GM06990 (cell line): ENCODE measurements around the gene RHOB.
"Not testable (repeated sequence)": the region's sequence is repeated elsewhere in the genome, so short reads cannot be mapped to it uniquely, and the experiment has no call there.

Experiments used
- DNase-seq: peaks from one replicate; pipeline ENCODE4 v3.0.0-alpha.2; 2011; ENCODE audit not compliant: insufficient read length; ENCODE audit errors: extremely low read depth
- H3K27me3 ChIP-seq: replicated peaks from 2 replicates; pipeline ENCODE4 v1.6.0; 2011; ENCODE audit warnings: low read length; ENCODE audit not compliant: control insufficient read depth, insufficient read depth
- H3K36me3 ChIP-seq: 2 replicates; pipeline ENCODE4 v1.5.1; 2011; ENCODE audit warnings: low read length; ENCODE audit not compliant: control insufficient read depth, insufficient read depth
- H3K4me3 ChIP-seq: replicated peaks from 2 replicates; pipeline ENCODE4 v1.5.1; 2011; ENCODE audit warnings: low read depth, mild to moderate bottlenecking, control low read depth, low read length
- CTCF ChIP-seq: IDR thresholded peaks from 2 replicates; pipeline ENCODE4 v1.5.1; 2011; ENCODE audit warnings: low read length, control low read depth, mild to moderate bottlenecking, inconsistent platforms; ENCODE audit not compliant: insufficient read depth, poor library complexity, severe bottlenecking

RHOB gene

GRCh38 chr2:20411361-20411894 lies 35.4 kb upstream of the RHOB start:
- DNase-seq, result no peak
- Histone ChIP-seq H3K4me3 (no peak overlapping the region), H3K27me3 (no peaks in the 10 kb centered on the region; the same call in 1 of the 2 replicates), H3K36me3 (no peaks in the 10 kb centered on the region)
- peak; percentile 93 for TF ChIP-seq CTCF

DNA sequence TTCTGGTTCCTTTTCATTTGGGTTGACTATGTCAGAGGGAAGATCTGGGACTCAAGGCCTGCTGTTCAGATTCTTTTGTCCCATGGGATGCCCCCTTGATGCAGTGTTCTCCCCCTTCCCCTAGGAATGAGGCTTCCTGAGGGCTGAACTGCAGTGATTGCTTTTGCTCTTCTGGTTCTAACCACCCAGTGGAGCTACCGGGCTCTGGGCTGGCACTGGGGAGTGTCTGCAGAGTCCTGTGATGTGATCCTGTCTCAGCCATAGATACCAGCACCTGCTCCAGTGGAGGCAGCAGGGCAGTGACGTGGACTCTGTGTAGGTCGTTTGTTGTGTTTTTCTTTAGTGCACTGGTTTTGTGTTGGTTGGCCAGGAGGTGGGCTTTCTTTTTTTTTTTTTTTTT lies 32.1 kb upstream of the RHOB start:
- DNase-seq, result no peak
- Histone ChIP-seq H3K27me3 (no peaks in the 10 kb centered on the region; the same call in 1 of the 2 replicates), H3K36me3 (no peaks in the 10 kb centered on the region), H3K4me3 (no peak overlapping the region)
- TF ChIP-seq CTCF, result no peak

GRCh38 chr2:20415511-20415918 lies 31.4 kb upstream of the RHOB start:
- Histone ChIP-seq H3K36me3 (no peaks in the 10 kb centered on the region), H3K27me3 (no peaks in the 10 kb centered on the region; the same call in 1 of the 2 replicates), H3K4me3 (no peak overlapping the region)
- no peak for DNase-seq
- TF ChIP-seq CTCF, result no peak

DNA sequence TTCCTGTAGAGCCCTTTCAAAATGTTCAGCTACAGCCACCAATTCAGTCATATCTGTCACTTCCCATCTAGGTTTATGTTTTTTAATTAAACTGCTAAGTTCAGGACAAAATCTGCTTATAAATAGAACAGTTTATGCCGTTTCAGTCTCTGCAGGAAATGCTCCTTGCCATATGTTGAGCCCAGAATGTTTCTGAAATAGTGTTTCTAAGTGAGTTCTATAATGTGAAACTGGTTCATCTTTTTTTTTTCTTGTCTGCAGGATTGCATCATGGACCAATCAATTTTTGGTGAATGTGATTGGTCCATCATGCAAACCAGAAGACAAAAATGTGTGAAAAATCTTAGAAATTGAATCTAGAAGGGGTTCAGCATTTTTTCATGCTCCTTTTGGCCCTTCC lies 30.2 kb upstream of the RHOB start:
- no peak for DNase-seq
- TF ChIP-seq CTCF, result no peak
- Histone ChIP-seq H3K36me3 (no peaks in the 10 kb centered on the region), H3K27me3 (no peaks in the 10 kb centered on the region; the same call in 1 of the 2 replicates), H3K4me3 (no peak overlapping the region)

DNA sequence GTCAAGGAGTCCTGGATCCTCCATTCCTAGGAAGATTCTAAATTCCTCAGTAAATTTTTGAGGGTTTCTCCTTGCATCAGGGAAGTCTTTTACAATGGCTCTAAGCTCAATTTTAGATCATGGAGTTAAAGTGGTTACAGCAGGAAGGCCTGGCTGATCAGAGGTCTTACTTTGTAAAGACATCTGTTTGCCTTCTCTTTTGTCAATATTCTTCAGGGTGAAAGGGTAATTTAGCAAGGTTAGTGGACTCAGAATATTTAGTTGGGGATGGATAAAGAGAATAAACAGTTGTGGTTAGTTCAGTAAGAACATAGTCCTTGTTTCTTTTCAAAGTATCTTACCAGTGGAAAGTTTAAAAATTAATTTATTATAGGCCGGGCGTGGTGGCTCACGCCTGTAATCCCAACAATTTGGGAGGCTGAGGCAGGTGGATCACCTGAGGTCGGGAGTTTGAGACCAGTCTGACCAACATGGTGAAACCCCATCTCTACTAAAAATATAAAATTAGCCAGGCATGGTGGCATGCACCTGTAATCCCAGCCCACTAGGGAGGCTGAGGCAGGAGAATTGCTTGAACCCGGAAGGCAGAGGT lies 29.5 kb upstream of the RHOB start:
- not testable (repeated sequence) for H3K36me3 ChIP-seq, H3K4me3 ChIP-seq, H3K27me3 ChIP-seq, DNase-seq

DNA sequence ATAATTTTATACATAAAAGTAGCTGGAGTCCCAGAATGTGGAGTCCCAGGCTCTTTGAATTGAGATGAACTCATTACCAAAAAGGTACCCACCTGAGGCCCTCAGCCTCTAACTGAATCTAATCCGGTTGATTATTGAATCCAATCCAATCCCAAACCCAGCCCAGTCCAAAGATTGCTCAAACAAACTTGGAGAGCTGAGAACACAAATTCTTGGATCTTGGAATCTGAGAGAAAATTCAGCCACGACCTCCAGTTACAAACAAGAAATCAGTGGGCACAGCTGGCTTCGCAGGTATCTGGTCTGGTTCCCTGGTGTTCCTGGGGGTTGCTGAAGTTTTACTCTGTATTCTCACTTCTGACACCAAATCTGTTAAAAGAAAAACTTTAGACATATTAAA lies 28.4 kb upstream of the RHOB start:
- no peak for DNase-seq
- H3K27me3 ChIP-seq, result no peaks in the 10 kb centered on the region; the same call in 1 of the 2 replicates
- no peak for TF ChIP-seq CTCF

More for the DNA sequence above, 28.4 kb upstream of the RHOB start:
- H3K36me3 ChIP-seq, result no peaks in the 10 kb centered on the region
- no peak overlapping the region for H3K4me3 ChIP-seq
